ENCODE results near the gene TACR3.

GRCh38 chr4:103719830-103720207 is at the start of gene TACR3:
- TF ChIP-seq, protein P1, sequence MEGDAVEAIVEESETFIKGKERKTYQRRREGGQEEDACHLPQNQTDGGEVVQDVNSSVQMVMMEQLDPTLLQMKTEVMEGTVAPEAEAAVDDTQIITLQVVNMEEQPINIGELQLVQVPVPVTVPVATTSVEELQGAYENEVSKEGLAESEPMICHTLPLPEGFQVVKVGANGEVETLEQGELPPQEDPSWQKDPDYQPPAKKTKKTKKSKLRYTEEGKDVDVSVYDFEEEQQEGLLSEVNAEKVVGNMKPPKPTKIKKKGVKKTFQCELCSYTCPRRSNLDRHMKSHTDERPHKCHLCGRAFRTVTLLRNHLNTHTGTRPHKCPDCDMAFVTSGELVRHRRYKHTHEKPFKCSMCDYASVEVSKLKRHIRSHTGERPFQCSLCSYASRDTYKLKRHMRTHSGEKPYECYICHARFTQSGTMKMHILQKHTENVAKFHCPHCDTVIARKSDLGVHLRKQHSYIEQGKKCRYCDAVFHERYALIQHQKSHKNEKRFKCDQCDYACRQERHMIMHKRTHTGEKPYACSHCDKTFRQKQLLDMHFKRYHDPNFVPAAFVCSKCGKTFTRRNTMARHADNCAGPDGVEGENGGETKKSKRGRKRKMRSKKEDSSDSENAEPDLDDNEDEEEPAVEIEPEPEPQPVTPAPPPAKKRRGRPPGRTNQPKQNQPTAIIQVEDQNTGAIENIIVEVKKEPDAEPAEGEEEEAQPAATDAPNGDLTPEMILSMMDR (conservative IDR thresholded peaks at IDR 0.05 in 1 of 2, IDR thresholded peaks at IDR 0.05 in 1 of 2; ENCODE audit: extremely low read depth in 1 of 2, insufficient read depth in 1 of 2, low read depth in 1 of 2, low read length in 2 of 2), result no peak
- TF ChIP-seq EZH2 (IDR thresholded peaks at IDR 0.05; ENCODE audit: borderline replicate concordance, low read length), result no peak
